Motor neuron (in vitro differentiated cells): ENCODE measurements around the gene CYP2A7. TPM values are rescaled to one million over a fixed set of nuclear protein-coding genes. Genes with fewer than 3 reads are reported as not detected.
"Not testable (repeated sequence)": the region's sequence is repeated elsewhere in the genome, so short reads cannot be mapped to it uniquely, and the experiment has no call there.

Source experiments
- ATAC-seq, 8 experiments: fragments of 200-7000 bp; cut with Tn5 transposase; replicated peaks in 6 of 8; 2 replicates each; pipeline ENCODE4 v1.8.0; 2021; ENCODE audit warnings: mild to moderate bottlenecking in 8 of 8, moderate library complexity in 8 of 8
- H3K27ac ChIP-seq, 2 donors: fragments of 250-450 bp; sonication (Bioruptor Pico); 2 replicates each; pipeline ENCODE4 v1.9.0; 2021; ENCODE audit warnings: antibody characterized with exemption in 2 of 2, mild to moderate bottlenecking in 2 of 2, moderate library complexity in 1 of 2
- H3K4me1 ChIP-seq, 2 donors: fragments of 250-450 bp; sonication (Bioruptor Pico); replicated peaks in 1 of 2; 2 replicates each; pipeline ENCODE4 v1.6.1; 2021; ENCODE audit warnings: antibody characterized with exemption in 2 of 2, mild to moderate bottlenecking in 2 of 2, moderate library complexity in 1 of 2
- H3K4me3 ChIP-seq, 5 donors: fragments of 250-450 bp; sonication (Bioruptor Pico); 2 replicates each; pipeline ENCODE4 v1.9.0; 2021; ENCODE audit warnings: antibody characterized with exemption in 5 of 5, mild to moderate bottlenecking in 5 of 5, moderate library complexity in 4 of 5
- WGBS, 10 experiments: fragments of 450-650 bp; shearing (Covaris generic); methylation state at CpG; one replicate each; pipeline ENCODE4 v1.0.0; 2022; 5-methylcytosine and 5-hydroxymethylcytosine counted together
- in situ Hi-C, 9 experiments: fragments of 400-800 bp; cut with MboI; loops; one replicate each; pipeline ENCODE4 v1.15.0; 2021; ENCODE audit warnings: low sequenced_read_pairs in 9 of 9, low pct_unique_long_range_greater_than_20kb in 2 of 9; ENCODE audit not compliant: unreplicated experiment in 9 of 9
- total RNA-seq, 8 experiments: library from RNA; unstranded; fragments of 300-600 nt; gene quantifications; 2 replicates each; pipeline versions ENCODE4 v1.2.3 to v1.2.4, GENCODE V29; 2022

CYP2A7 gene
- total RNA-seq, 8 experiments from 2014 or later, result 0.17 to 1.1 (median 0.45) TPM; not detected in 3

GRCh38 chr19:40850277-40850676 lies 31.8 kb downstream of the CYP2A7 start, which contains the start of gene CYP2A6:
Gene CYP2A6 (minus strand): TSS chr19:40850447. CDS start chr19:40850426, 21 bp downstream.
- in situ Hi-C loops, H3K4me1 ChIP-seq, H3K4me3 ChIP-seq, H3K27ac ChIP-seq, ATAC-seq: not testable (repeated sequence)
- 83 to 100% methylated on average over 1 of the region's 3 CpGs; no CpG with 5 or more reads in 8 of the 10 experiments for WGBS, 10 experiments

DNA sequence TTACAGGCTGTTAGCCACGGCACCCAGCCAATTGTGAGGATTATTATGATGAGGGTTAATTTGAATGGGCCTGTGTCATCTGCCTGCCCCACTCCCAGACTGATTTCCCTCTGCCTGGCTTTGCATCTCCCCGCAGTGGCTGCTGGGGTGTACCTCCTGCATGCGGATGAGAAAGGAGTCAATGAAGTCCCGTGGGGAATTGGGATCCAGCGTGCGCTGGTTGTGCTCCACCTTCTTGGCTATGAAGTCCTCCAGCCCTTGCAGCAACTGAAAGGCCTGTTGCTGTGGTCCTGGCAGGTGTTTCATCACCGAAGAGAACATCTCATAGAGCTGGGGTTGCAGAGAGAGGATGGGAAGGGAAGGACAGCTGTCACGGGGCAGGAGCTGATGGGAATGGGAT lies 35.3 kb downstream of the CYP2A7 start:
- H3K4me1 ChIP-seq, H3K4me3 ChIP-seq, H3K27ac ChIP-seq, ATAC-seq, in situ Hi-C loops: not testable (repeated sequence)
- 60 to 67% (median 67%) methylated on average over 1 to 6 of the region's 8 CpGs; no CpG with 5 or more reads in 7 of the 10 experiments for WGBS, 10 experiments

- ATAC-seq, result peak in 2 of 8 experiments; percentile 32 to 55
- H3K4me3 ChIP-seq, in situ Hi-C loops, H3K27ac ChIP-seq, H3K4me1 ChIP-seq: not testable (repeated sequence)
- 0% methylated on average over 2 of the region's 19 CpGs; no CpG with 5 or more reads in 9 of the 10 experiments for WGBS, 10 experiments
Measured at GRCh38 chr19:40843653-40844052, 38.4 kb downstream of the CYP2A7 start.

- H3K4me3 ChIP-seq, H3K4me1 ChIP-seq, H3K27ac ChIP-seq, in situ Hi-C loops, ATAC-seq: not testable (repeated sequence)
- 20 to 100% (median 73%) methylated on average over 1 to 6 of the region's 12 CpGs; no CpG with 5 or more reads in 6 of the 10 experiments for WGBS, 10 experiments
Measured at GRCh38 chr19:40842997-40843652, 38.9 kb downstream of the CYP2A7 start.

GRCh38 chr19:40842012-40842411 lies 40.0 kb downstream of the CYP2A7 start:
- WGBS, 10 experiments, result 60 to 100% methylated on average over 1 of the region's 3 CpGs; no CpG with 5 or more reads in 8 of the 10 experiments
- in situ Hi-C loops, result not testable (repeated sequence)

DNA sequence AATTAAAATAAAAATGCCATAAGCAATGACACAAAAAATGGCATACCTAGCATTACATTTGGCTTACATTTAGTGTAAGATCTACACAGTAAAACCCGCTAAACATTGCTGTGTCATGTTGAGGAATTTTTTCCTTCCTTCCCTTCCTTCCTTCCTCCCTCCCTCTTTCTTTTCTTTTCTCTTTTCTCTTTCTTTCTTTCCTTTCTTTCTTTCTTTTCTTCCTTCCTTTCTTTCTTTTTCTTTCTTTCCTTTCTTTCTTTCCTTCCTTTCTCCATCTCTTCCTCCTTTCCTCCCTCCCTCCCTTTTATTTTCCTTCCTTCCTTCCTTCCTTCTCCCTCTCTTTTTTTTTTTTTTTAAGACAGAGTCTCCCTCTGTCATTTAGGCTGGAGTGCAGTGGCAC lies 43.6 kb downstream of the CYP2A7 start:
- not testable (repeated sequence) for H3K4me3 ChIP-seq

More at GRCh38 chr19:40842012-40842411, 40.0 kb downstream of the CYP2A7 start:
- ATAC-seq, H3K4me3 ChIP-seq, H3K27ac ChIP-seq, H3K4me1 ChIP-seq: not testable (repeated sequence)

DNA sequence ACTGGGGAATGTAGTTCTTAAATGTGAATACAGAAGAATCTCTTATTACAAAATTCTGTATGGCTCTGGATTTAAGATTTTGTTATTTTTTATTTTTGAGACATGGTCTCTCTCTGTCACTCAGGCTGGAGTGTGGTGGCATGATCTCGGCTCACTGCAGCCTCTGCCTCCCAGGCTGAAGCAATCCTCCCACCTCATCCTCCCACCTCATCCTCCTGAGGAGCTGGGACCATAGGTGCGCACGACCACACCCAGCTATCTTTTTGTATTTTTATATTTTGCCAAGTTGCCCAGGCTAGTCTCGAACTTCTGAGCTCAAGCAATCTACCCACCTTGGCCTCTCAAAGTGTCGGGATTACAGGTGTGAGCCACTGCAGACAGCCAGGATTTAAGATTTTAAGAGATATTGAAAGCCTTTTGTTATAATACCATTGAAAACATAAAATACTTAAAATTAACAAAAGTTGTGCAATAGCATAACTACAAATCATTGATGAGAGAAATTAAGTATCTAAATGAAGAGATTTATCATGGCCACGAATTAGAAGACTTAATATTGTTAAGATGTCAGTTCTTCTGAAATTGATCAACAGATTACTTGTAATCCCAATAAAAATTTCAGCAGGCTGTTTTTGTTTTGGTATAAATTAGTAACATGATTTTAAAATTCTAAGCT lies 45.1 kb downstream of the CYP2A7 start:
- Histone ChIP-seq H3K4me1 (peaks cover 0 to 2% of the 10 kb centered on the region in 2 donors), H3K4me3 (no peak overlapping the region), H3K27ac (no peak overlapping the region)
- ATAC-seq, result no peak
- WGBS, 10 experiments, result 42 to 87% (median 72%) methylated on average over 2 to 6 of the region's 6 CpGs; no CpG with 5 or more reads in 1 of the 10 experiments
- in situ Hi-C loops, result no loop called here

More for the DNA sequence above, 43.6 kb downstream of the CYP2A7 start:
- H3K4me1 ChIP-seq, in situ Hi-C loops, H3K27ac ChIP-seq, ATAC-seq: not testable (repeated sequence)
- 8 to 83% (median 69%) methylated on average over 1 of the region's 1 CpG for WGBS, 10 experiments

DNA sequence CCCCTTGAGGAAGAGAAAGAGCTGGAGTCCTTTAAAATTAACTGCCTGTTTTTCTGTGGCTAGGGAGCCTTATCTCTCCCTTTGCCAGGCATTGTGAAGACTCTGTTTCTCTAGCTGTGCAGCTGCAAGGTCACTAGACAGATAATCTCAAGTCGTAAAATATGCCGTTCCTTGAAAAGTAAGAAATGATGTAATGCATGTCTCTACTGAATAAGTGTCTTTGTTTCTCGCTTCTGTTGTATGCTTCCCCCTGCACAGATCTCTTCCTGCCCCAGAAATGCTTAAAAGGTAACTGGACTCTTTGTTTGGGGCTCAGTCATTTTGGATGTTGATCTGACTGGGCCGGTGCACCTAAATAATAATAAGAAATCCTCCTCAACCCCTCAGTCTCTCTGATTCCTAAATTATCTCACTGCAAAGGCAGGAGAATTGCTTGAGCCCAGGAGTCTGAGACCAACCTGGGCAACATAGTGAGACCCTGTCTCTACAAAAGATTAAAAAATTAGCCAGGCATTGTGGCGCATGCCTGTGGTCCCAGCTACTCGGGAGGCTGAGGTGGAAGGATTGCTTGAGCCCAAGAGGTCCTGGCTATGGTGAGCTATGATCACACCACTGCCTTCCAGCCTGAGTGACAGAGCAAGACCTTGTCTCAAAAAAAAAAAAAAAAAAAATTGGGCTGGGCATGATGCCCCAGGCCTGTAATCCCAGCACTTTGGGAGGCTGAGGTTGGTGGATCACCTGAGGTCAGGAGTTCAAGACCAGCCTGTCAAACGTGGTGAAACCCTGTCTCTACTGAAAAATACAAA lies 48.1 kb downstream of the CYP2A7 start:
- H3K27ac ChIP-seq, H3K4me1 ChIP-seq, in situ Hi-C loops, H3K4me3 ChIP-seq: not testable (repeated sequence)
- 43 to 100% (median 50%) methylated on average over 1 of the region's 7 CpGs; no CpG with 5 or more reads in 7 of the 10 experiments for WGBS, 10 experiments
- peak in 4 of 8 experiments; percentile 9 to 44 (median 32) for ATAC-seq

DNA sequence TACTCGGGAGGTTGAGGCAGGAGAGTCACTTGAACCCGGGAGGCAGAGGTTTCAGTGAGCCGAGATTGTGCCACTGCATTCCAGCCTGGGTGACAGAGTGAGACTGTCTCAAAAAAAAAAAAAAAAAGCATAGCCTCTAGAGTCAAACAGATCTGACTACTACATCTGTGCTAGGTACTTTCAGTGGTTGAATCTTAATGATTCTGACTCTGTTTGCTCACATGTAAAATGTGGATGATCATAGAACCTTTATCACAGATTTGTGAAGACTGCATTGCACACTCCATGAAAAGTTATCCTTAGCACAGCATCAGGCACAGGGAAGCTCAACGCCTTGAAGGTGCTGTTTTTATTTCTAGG lies 49.6 kb downstream of the CYP2A7 start:
- WGBS, 10 experiments, result 80 to 100% (median 82%) methylated on average over 1 to 3 of the region's 4 CpGs; no CpG with 5 or more reads in 6 of the 10 experiments
- H3K4me1 ChIP-seq, in situ Hi-C loops, H3K27ac ChIP-seq, H3K4me3 ChIP-seq: not testable (repeated sequence)
- peak in 2 of 8 experiments; percentile 4 to 5 for ATAC-seq

GRCh38 chr19:40831502-40832430 lies 50.3 kb downstream of the CYP2A7 start:
- 0 to 100% (median 67%) methylated on average over 1 to 7 of the region's 7 CpGs; no CpG with 5 or more reads in 2 of the 10 experiments for WGBS, 10 experiments
- H3K4me3 ChIP-seq, result no peak overlapping the region
- ATAC-seq, result peak in 3 of 8 experiments; percentile 92 to 95 (median 95)
- in situ Hi-C loops, result no loop called here
- H3K4me1 ChIP-seq, result peaks cover 0 to 2% of the 10 kb centered on the region in 2 donors
- H3K27ac ChIP-seq, result no peak overlapping the region

DNA sequence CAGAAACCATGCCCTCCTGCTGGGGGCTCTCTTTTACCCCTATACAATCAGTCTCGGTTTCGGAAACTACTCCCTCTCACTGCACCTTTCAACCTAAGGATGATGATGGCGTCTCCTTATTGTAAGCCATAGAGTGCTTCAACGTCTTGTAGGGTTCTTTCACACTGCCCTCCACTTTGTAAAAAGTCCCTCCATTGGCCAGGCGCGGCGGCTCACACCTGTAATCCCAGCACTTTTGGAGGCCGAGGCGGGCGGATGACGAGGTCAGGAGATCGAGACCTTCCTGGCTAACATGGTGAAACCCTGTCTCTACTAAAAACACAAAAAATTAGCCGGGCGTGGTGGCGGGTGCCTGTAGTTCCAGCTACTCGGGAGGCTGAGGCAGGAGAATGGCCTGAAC lies 51.3 kb downstream of the CYP2A7 start:
- H3K27ac ChIP-seq, ATAC-seq, in situ Hi-C loops, H3K4me3 ChIP-seq, H3K4me1 ChIP-seq: not testable (repeated sequence)
- WGBS, 10 experiments, result 50 to 100% (median 94%) methylated on average over 2 to 8 of the region's 16 CpGs; no CpG with 5 or more reads in 5 of the 10 experiments

GRCh38 chr19:40829205-40829604 lies 52.8 kb downstream of the CYP2A7 start:
- Histone ChIP-seq H3K4me1 (peaks cover 0 to 2% of the 10 kb centered on the region in 2 donors), H3K27ac (no peak overlapping the region), H3K4me3 (no peak overlapping the region)
- ATAC-seq, result no peak
- in situ Hi-C loops, result no loop called here
